ENCODE data around the gene KIF12. TPM values are rescaled to one million over a fixed set of nuclear protein-coding genes. Genes with fewer than 3 reads are reported as not detected.

KIF12 gene
- total RNA-seq, 2 experiments from 2014 or later: not detected

GRCh38 chr9:114070188-114071103 lies 28.6 kb downstream of the KIF12 start:
- Mint-ChIP-seq H3K27ac (no peak overlapping the region), H3K27me3 (peaks cover 3% of the 10 kb centered on the region), H3K4me1 (ENCODE audit: low read depth) (no peaks in the 10 kb centered on the region), H3K9me3 (no peaks in the 10 kb centered on the region), H3K36me3 (ENCODE audit: low read depth) (no peaks in the 10 kb centered on the region), H3K4me3 (no peak overlapping the region)
- Histone ChIP-seq H3K27ac (ENCODE audit: low read depth in 1 of 2, low read length in 2 of 2) (no peak overlapping the region), H3K4me3 (ENCODE audit: low read length) (no peak overlapping the region), H3K9me3 (ENCODE audit: control insufficient read depth in 1 of 2, insufficient read depth in 1 of 2, low read length in 2 of 2) (peaks cover 0 to 12% of the 10 kb centered on the region in 2 experiments), H3K4me1 (ENCODE audit: insufficient read depth, low read length) (no peaks in the 10 kb centered on the region), H3K36me3 (ENCODE audit: insufficient read depth, low read length) (no peaks in the 10 kb centered on the region), H3K27me3 (ENCODE audit: control insufficient read depth in 1 of 2, insufficient read depth in 2 of 2, low read length in 2 of 2) (no peaks in the 10 kb centered on the region)
- ATAC-seq (ENCODE audit: poor library complexity) (no peak), DNase-seq (no peak)
- ChIA-PET CTCF (interaction anchor here (1.3 kb wide), 1 partner anchor 12 kb away, joined by 5 read pairs; no protein-coding TSS in a partner anchor), POLR2A (no interaction called here)
- intact Hi-C loops (cut with DNase I, micrococcal nuclease): no loop called here
- no peak for TF ChIP-seq CTCF (IDR thresholded peaks at IDR 0.05)

- H3K36me3 ChIP-seq (ENCODE audit: insufficient read depth, low read length): no peaks in the 10 kb centered on the region
- DNase-seq: no peak
- H3K9me3 ChIP-seq (ENCODE audit: control insufficient read depth in 1 of 2, insufficient read depth in 1 of 2, low read length in 2 of 2): peaks cover 0 to 12% of the 10 kb centered on the region in 2 experiments
- POLR2A ChIA-PET: no interaction called here
- H3K27ac Mint-ChIP-seq: no peak overlapping the region
- no peak overlapping the region for H3K4me3 Mint-ChIP-seq
- no peaks in the 10 kb centered on the region for H3K27me3 ChIP-seq (ENCODE audit: control insufficient read depth in 1 of 2, insufficient read depth in 2 of 2, low read length in 2 of 2)
- H3K27me3 Mint-ChIP-seq: no peaks in the 10 kb centered on the region
- ATAC-seq (ENCODE audit: poor library complexity): no peak
- H3K36me3 Mint-ChIP-seq (ENCODE audit: low read depth): no peaks in the 10 kb centered on the region
- H3K27ac ChIP-seq (ENCODE audit: low read depth in 1 of 2, low read length in 2 of 2): no peak overlapping the region
- H3K4me1 ChIP-seq (ENCODE audit: insufficient read depth, low read length): no peaks in the 10 kb centered on the region
- no peak for TF ChIP-seq CTCF (IDR thresholded peaks at IDR 0.05)
- intact Hi-C loops (cut with DNase I, micrococcal nuclease): no loop called here
- CTCF ChIA-PET: no interaction called here
- no peaks in the 10 kb centered on the region for H3K9me3 Mint-ChIP-seq
- no peak overlapping the region for H3K4me3 ChIP-seq (ENCODE audit: low read length)
- no peaks in the 10 kb centered on the region for H3K4me1 Mint-ChIP-seq (ENCODE audit: low read depth)
Measured at GRCh38 chr9:114069476-114070187, 29.5 kb downstream of the KIF12 start.

- no peak for DNase-seq
- intact Hi-C loops (cut with DNase I, micrococcal nuclease): no loop called here
Measured at GRCh38 chr9:114065304-114065703, 33.8 kb downstream of the KIF12 start.

More at GRCh38 chr9:114065304-114065703, 33.8 kb downstream of the KIF12 start:
- peaks cover 3 to 8% of the 10 kb centered on the region in 2 experiments for H3K27me3 ChIP-seq (ENCODE audit: control insufficient read depth in 1 of 2, insufficient read depth in 2 of 2, low read length in 2 of 2)
- CTCF ChIA-PET: no interaction called here
- no peak for ATAC-seq (ENCODE audit: poor library complexity)
- TF ChIP-seq CTCF (IDR thresholded peaks at IDR 0.05): no peak
- POLR2A ChIA-PET: no interaction called here
- Mint-ChIP-seq H3K27me3 (peaks cover 8% of the 10 kb centered on the region), H3K4me1 (ENCODE audit: low read depth) (no peaks in the 10 kb centered on the region), H3K27ac (no peak overlapping the region), H3K36me3 (ENCODE audit: low read depth) (no peaks in the 10 kb centered on the region), H3K9me3 (no peaks in the 10 kb centered on the region), H3K4me3 (no peak overlapping the region)
- H3K36me3 ChIP-seq (ENCODE audit: insufficient read depth, low read length): no peaks in the 10 kb centered on the region
- no peak overlapping the region for H3K27ac ChIP-seq (ENCODE audit: low read depth in 1 of 2, low read length in 2 of 2)
- H3K4me3 ChIP-seq (ENCODE audit: low read length): no peak overlapping the region
- H3K4me1 ChIP-seq (ENCODE audit: insufficient read depth, low read length): no peaks in the 10 kb centered on the region
- H3K9me3 ChIP-seq (ENCODE audit: control insufficient read depth in 1 of 2, insufficient read depth in 1 of 2, low read length in 2 of 2): peaks cover 0 to under 1% of the 10 kb centered on the region in 2 experiments
